Right renal pelvis (tissue), 4 donors: ENCODE results near the gene PSMF1. TPM values are rescaled to one million over a fixed set of nuclear protein-coding genes. Genes with fewer than 3 reads are reported as not detected.
"Not testable (repeated sequence)": the region's sequence is repeated elsewhere in the genome, so short reads cannot be mapped to it uniquely, and the experiment has no call there.

Experiments
- DNase-seq, 4 donors: peaks; one replicate each; pipeline ENCODE4 v3.0.0-alpha.2; 2013; ENCODE audit warnings: low read depth in 4 of 4, low spot score in 3 of 4, missing footprints in 1 of 4
- polyA plus RNA-seq, 4 donors: library from polyadenylated mRNA; unstranded; fragments of 120-200 nt; gene quantifications; one replicate each; pipeline ENCODE4 v1.2.1, GENCODE V29; 2013; ENCODE audit not compliant: insufficient read length in 4 of 4

PSMF1 gene
- polyA plus RNA-seq, 4 donors: 131 to 153 (median 144) TPM

DNA sequence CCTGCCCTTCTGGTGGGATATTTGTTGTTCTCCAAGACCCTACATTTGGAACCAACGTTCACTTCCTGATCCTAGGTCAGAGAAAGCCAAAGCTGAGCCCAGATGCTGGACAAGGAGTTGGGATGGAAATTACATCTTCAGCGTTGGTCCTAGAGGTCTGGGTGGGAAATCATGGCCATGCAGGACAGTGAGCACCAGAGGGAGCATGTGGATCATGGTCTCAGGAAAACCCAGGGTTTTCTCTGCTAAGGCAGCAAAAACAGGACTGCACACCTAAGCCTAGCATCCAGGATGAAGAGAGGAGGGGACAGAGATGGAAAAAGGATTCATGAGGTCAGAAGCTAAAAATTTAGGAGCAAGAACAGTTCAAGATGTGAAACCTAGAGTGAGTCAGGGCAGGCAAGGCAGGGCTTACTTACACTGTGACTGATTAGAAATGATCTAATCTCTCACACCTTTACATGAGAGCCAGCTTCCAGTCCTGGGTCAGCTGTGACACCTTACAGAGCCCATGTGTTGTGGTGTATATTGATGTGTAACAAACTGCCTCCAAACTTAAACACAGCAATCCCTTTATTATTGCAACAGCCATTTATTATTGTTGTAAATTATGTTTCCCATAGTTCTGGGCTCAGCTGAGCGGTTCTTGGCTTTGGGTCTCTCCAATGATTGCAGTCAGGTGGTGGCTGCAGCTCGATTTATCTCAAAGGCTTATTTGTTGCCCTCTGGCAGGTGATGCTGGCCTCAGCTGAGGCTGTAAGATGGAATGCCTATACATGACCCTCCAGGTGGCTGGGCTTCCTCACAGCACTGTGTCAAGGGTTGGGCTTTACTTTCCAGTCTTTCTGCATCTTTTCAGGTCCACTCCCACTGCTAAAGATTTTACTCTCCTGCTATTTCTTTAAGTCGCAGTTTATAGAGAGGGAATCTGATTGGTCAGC lies 91.3 kb downstream of the PSMF1 start:
- no peak for DNase-seq

DNA sequence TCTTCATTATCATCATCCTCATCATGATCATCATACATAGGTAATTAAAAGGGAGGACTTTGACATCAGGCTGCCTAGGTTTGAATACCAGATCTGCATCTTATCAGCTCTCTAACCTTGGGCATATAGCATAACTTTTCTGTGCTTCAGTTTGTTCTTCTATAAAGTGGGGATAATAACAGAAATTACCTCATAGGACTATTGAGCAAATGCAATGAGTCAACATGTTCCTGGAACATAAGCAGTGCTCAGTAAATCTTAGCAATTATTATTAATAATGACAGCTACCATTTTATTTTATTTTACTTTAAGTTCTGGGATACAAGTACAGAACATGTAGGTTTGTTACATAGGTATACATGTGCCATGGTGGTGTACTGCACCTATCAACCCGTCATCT lies 92.1 kb downstream of the PSMF1 start:
- DNase-seq: no peak

DNA sequence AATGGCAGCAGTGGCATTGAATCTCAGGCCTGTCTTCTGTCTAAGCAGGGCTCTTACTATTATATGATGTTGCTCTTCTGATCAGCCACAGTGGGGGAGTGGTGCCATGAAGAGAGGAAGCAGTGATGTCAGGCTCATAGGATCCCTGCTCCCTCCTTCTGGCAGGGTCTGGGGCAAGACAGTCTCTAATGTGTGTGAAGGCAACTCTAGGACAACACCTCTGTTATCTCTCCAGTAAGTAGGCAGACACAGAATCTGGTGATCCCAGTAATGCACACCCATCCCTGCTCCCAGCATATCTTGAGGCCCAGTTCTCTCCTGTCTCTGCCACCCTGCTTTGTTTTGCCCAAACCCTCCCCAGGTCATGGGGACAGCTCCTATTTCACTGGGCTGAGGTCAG lies 93.6 kb downstream of the PSMF1 start:
- no peak for DNase-seq

DNA sequence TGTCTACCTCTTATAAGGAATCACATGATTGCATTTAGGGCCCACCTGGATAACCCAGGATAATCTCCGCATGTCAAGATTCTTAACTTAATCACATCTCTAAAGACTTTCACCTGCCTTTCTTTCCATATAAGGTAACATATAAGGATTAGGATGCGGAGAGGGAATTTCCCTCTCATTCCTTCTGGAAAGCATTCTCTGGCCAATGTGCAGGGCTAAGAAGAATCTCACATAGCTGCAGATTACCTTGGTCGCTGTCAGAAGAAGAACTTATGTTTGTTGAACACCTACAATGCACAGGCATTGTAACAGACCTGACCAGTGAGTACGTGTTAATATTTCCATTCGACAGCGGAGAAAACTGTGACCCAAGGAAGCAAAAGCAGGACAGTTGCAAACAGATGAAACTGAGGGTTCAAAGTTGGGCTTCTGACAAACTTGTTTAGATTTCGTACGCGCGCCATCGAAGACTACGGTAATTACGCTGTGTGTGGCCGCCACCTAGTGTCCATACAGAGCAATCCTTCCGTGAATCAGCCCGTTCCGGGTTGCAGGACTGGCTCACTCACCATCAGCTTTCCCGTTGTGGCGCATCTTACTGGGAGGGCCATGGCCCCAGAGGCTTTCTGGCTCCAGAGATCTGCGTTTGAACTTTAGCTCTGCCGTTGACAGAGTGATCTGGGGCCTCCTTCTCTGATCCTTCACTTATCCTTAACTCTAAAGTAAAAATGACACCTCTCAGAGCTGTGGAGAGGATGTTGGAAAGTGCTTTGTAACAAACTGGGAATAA lies 94.4 kb downstream of the PSMF1 start:
- DNase-seq: peak in 2 of 4 donors; percentile 47 to 48

DNA sequence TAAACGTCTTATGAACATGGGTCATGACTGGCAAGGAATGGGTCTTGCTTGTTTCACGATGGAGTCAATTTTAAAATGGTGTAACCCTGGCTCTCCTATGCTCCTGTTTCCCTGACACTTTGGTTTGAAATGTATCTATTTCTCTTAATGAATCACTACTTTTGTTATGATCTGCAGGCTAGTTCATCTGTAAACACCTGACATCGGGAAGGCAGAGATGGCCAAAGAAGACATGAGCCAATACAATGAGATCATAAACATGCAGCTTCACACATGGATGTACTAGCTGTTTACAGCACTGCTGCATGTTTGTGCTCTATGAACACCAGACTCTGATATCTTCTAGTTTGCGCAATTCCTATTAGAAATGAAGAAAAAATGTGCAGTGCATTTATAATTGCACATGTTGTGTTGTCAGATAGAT lies 96.4 kb downstream of the PSMF1 start:
- DNase-seq: no peak

DNA sequence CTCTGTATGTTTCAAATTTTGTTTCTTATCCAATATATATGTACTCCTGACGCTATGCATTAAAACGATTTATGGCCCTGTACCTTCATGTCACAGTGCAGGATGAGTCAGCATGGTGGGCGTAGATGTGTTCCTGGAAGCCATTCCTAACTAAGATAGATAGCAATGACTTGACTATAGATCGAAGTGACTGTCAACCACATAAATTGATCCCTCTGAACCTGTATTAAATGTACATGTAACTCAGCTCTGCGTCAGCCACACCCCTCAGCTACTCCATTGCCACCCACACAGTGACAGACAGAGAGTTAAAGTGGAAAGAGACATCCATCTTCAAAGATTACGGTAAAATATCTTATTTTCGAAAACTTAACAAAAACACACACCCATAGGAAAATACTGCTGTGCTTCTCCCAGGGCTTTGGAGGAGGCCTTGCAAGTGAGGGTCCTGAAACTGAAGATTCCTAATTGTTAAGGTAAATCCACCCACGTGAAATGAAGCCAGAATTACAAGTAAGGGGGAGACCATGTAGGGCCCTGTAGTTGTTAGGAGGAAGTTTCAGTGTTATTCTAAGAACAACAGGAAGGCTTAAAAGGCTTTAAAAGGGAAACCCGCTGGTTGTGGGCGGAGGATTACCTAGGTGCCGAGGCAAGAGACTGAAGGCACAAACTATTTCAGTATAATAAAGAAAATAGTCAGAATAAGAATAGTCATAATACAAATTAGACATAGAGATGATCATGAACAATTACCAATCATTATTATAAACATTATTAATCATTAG lies 97.2 kb downstream of the PSMF1 start:
- no peak for DNase-seq

DNA sequence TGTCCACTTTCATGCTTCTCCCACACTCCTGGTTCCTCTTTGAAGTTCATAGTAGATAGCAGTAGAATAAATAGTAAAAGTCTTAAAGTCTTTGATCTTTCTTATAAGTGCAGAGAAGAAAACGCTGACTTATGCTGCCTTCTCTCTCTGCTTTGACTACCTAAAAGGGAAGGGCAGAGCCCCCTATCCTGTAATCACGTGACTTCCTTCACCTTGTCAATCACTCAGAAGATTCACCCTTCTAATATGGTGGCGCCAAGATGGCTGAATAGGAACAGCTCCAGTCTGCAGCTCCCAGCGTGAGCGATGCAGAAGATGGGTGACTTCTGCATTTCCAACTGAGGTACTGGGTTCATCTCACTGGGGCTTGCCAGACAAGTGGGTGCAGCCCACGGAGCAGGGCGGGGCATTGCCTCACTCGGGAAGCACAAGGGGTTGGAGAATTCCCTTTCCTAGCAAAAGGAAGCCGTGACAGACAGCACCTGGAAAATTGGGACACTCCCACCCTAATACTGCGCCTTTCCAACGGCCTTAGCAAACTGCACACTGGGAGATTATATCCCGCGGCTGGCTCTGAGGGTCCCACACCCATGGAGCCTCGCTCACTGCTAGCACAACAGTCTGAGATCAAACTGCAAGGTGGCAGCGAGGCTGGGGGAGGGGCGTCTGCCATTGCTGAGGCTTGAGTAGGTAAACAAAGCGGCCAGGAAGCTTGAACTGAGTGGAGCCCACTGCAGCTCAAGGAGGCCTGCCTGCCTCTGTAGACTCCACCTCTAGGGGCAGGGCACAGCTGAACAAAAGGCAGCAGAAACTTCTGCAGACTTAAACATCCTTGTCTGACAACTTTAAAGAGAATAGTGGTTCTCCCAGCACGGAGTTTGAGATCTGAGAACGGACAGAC lies 98.4 kb downstream of the PSMF1 start:
- DNase-seq: not testable (repeated sequence)

Other genes starting within 250 kb of the PSMF1 start
- gene ANGPT4, start 202.3 kb upstream of the PSMF1 start, polyA plus RNA-seq: under 1 TPM; 0.19 to 0.34 (median 0.25) TPM
- 1 to 10 TPM in 3 of 4 donors, under 1 TPM in 1; 0.96 to 1.7 (median 1.6) TPM for gene RSPO4, start 116.3 kb upstream of the PSMF1 start, polyA plus RNA-seq
- 1 to 10 TPM; 2.3 to 4.0 (median 3.4) TPM for gene TMEM74B, start 66.4 kb downstream of the PSMF1 start, polyA plus RNA-seq
- under 1 TPM; 0.24 to 0.44 (median 0.35) TPM for gene C20orf202, start 84.9 kb downstream of the PSMF1 start, polyA plus RNA-seq
- gene RAD21L1, start 107.4 kb downstream of the PSMF1 start, polyA plus RNA-seq: not detected
- gene SNPH, start 147.7 kb downstream of the PSMF1 start, polyA plus RNA-seq: 1 to 10 TPM; 2.7 to 3.2 (median 2.9) TPM
- 1 to 10 TPM; 1.7 to 3.8 (median 2.4) TPM for gene SDCBP2, start 210.5 kb downstream of the PSMF1 start, polyA plus RNA-seq